Ishikawa (cell line): ENCODE data around the gene ESR2.

Source experiments
- CEBPB ChIP-seq: IDR thresholded peaks from 2 replicates; pipeline ENCODE4 v1.6.1; 2012
- CREB1 ChIP-seq: IDR thresholded peaks from 2 replicates; pipeline ENCODE4 v1.6.1; 2012; ENCODE audit warnings: low read depth
- EGR1 ChIP-seq: IDR thresholded peaks from 2 replicates; pipeline ENCODE4 v1.6.1; 2012
- EP300 ChIP-seq: IDR thresholded peaks from 2 replicates; pipeline ENCODE4 v1.6.1; 2012; ENCODE audit warnings: borderline replicate concordance
- FOXM1 ChIP-seq: IDR thresholded peaks from 2 replicates; pipeline ENCODE4 v1.6.1; 2012; ENCODE audit warnings: low read depth, borderline replicate concordance
- NFIC ChIP-seq: IDR thresholded peaks from 2 replicates; pipeline ENCODE4 v1.6.1; 2012
- RAD21 ChIP-seq: IDR thresholded peaks from 2 replicates; pipeline ENCODE4 v1.6.1; 2012; ENCODE audit warnings: low read depth
- TAF1 ChIP-seq: IDR thresholded peaks from 2 replicates; pipeline ENCODE4 v1.6.1; 2012; ENCODE audit warnings: low read depth, mild to moderate bottlenecking
- TCF12 ChIP-seq: IDR thresholded peaks from 2 replicates; pipeline ENCODE4 v1.6.1; 2012; ENCODE audit warnings: low read depth
- TEAD4 ChIP-seq: IDR thresholded peaks from 2 replicates; pipeline ENCODE4 v1.6.1; 2012
- YY1 ChIP-seq: IDR thresholded peaks from 2 replicates; pipeline ENCODE4 v1.6.1; 2012; ENCODE audit warnings: low read depth
- ZBTB7A ChIP-seq: IDR thresholded peaks from 2 replicates; pipeline ENCODE4 v1.6.1; 2012; ENCODE audit warnings: low read depth
- TF ChIP-seq, protein P1 (sequence below): IDR thresholded peaks from 2 replicates; pipeline ENCODE4 v1.6.1; 2012
- TF ChIP-seq, protein P2 (sequence below): IDR thresholded peaks from 2 replicates; pipeline ENCODE4 v1.6.1; 2012; ENCODE audit warnings: low read depth, mild to moderate bottlenecking
- TF ChIP-seq, protein P3 (sequence below): IDR thresholded peaks from 2 replicates; pipeline ENCODE4 v1.6.1; 2012

The ESR2 gene

DNA sequence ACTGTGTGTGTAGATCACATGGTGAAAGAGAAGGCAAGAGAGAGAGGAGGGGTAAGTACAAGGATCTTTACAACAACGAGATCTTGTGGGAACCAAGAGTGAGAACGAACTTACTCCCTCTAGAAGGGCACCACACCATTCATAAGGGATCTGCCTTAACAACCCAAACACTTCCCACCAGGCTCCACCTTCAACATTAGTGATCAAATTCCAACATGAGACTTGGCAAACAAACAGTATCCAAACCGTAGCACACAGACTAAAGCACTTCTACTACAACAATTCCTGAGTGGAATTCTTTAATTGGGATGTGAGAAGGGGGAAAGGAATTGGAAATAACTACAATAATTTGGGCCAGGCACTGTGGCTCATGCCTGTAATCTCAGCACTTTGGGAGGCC is 35.0 kb upstream of the ESR2 start:
- TF ChIP-seq, protein P1, sequence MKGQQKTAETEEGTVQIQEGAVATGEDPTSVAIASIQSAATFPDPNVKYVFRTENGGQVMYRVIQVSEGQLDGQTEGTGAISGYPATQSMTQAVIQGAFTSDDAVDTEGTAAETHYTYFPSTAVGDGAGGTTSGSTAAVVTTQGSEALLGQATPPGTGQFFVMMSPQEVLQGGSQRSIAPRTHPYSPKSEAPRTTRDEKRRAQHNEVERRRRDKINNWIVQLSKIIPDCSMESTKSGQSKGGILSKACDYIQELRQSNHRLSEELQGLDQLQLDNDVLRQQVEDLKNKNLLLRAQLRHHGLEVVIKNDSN: no peak
- TF ChIP-seq CEBPB: no peak
- TF ChIP-seq RAD21: no peak
- no peak for TF ChIP-seq EGR1
- no peak for TF ChIP-seq EP300
- TF ChIP-seq TCF12: no peak
- TF ChIP-seq, protein P2, sequence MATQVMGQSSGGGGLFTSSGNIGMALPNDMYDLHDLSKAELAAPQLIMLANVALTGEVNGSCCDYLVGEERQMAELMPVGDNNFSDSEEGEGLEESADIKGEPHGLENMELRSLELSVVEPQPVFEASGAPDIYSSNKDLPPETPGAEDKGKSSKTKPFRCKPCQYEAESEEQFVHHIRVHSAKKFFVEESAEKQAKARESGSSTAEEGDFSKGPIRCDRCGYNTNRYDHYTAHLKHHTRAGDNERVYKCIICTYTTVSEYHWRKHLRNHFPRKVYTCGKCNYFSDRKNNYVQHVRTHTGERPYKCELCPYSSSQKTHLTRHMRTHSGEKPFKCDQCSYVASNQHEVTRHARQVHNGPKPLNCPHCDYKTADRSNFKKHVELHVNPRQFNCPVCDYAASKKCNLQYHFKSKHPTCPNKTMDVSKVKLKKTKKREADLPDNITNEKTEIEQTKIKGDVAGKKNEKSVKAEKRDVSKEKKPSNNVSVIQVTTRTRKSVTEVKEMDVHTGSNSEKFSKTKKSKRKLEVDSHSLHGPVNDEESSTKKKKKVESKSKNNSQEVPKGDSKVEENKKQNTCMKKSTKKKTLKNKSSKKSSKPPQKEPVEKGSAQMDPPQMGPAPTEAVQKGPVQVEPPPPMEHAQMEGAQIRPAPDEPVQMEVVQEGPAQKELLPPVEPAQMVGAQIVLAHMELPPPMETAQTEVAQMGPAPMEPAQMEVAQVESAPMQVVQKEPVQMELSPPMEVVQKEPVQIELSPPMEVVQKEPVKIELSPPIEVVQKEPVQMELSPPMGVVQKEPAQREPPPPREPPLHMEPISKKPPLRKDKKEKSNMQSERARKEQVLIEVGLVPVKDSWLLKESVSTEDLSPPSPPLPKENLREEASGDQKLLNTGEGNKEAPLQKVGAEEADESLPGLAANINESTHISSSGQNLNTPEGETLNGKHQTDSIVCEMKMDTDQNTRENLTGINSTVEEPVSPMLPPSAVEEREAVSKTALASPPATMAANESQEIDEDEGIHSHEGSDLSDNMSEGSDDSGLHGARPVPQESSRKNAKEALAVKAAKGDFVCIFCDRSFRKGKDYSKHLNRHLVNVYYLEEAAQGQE: no peak
- no peak for TF ChIP-seq CREB1
- TF ChIP-seq TEAD4: no peak
- no peak for TF ChIP-seq FOXM1
- TF ChIP-seq TAF1: no peak
- no peak for TF ChIP-seq ZBTB7A
- TF ChIP-seq YY1: no peak
- TF ChIP-seq NFIC: no peak

DNA sequence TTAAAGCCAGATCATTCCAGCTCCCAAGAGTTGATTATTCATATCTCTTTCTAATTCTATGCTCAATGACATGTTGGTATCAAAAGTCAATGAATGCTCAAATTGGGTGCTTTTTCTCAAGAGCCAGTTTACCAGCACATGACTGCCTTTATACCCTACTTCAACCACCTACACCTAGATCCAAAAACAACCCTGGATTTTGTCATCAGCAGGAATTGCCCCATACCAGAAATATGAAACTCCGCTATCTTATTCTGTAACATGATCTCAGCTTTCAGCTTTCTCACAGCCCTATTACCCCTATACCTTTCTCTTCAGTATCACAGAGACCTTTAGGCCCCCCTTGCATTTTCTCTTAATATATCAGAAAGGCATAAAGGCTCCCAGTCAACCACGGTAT is 32.3 kb upstream of the ESR2 start:
- TF ChIP-seq TCF12: no peak

DNA sequence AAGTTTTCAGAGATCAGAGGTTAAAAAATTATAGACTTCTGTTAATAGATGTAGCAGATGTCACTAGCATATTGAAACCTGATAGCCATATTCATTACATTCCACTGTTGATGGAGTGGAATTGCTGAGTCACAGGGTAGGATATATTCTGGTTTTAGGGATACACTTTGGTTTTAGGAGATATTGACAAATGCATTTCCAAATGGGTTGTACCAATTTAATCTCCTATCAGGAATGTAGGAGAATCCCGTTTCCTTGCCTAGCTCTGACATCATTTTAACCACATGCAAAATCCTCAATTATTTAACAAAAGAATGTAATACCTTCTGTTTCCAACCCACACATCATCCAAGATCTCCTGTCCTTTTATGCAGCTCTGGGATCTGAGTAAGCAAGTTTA is 30.7 kb upstream of the ESR2 start:
- TF ChIP-seq TEAD4 (peak; percentile 56), CEBPB (no peak), EGR1 (no peak)

DNA sequence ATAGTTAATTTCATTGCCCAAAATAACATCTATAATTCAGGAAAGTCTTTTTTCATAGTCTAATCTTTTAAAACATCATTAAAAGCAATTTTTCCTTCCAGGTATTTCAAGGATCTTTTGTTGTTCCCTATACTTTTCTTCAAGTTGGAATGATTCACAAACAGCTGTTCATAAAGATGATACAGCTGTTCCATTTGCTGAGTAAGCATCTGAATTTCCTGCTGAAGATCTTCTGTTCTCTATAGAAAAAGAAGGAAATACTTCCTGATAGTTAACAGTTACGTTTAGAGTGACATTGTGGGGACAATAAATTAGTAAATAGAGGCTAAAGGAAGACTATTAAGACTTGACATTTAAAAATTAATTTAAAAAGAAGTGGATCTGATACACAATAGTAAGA is 30.3 kb upstream of the ESR2 start:
- TF ChIP-seq EP300 (no peak), CREB1 (no peak), RAD21 (no peak), NFIC (no peak), TEAD4 (no peak), CEBPB (no peak), FOXM1 (no peak), YY1 (no peak), TCF12 (no peak)
- TF ChIP-seq, protein P1: no peak
- TF ChIP-seq, protein P3, sequence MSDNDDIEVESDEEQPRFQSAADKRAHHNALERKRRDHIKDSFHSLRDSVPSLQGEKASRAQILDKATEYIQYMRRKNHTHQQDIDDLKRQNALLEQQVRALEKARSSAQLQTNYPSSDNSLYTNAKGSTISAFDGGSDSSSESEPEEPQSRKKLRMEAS: no peak

DNA sequence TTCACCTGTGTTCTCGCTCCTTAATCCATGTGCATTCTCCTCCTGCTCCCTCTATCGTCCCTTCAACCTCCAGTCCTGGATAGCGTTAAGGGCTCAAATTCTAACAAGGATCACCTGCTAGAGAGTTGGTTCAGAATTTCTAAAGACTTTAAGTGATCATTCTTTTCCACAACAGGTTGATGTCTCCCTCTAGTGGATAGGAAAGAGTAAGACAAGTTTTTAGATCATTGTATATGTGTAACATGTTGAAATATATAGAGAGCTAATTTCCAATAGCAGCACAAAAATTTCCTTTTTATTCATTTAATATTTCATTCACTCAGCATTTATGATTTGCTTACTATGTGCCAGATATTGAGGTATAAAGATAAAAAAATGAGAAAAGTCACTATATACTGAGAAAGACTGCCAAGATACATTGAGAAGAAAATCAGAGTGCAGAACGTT is 9.3 kb upstream of the ESR2 start:
- peak; percentile 87 for TF ChIP-seq RAD21
- TF ChIP-seq, protein P3: no peak

DNA sequence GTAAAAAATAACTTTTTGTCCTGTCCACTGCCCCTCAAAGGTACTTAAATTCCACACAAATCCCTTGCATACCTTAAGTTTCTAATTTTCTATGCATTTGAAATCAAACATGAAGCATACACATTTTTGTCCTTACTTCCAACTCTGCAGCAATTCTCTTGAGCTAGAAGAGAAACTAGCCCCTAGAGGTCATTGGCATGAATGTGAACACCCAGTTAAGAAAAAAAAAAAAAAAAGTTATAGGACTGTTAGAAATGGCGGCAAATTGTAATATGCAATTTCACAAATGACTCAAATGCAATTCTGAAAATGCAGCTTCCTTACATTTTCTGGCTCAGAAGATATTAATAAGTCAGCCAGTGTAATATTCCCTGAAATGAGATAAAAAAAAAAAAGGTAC is 4.6 kb upstream of the ESR2 start:
- no peak for TF ChIP-seq EGR1

DNA sequence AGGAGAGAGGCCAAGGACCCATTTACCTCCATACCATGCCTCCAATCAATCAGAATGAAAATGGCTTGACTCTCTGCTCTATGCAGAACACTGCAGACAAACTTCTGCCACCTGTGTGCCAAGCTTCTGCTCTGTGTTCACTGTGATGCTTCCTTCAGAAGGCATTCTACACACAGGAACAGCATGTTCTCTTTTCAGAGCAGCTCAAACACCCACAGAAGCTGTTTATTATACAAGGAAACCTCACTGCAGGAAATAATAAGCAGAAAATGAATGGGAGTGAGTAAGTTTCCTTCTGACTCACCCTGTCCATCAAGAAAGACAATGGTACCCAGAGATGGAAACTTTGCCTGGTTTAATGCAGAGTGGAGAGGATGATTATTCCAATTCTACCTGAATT is 2.4 kb upstream of the ESR2 start:
- no peak for TF ChIP-seq NFIC
- TF ChIP-seq TAF1: no peak
- no peak for TF ChIP-seq CEBPB
- TF ChIP-seq CREB1: no peak
- TF ChIP-seq, protein P1: no peak
- TF ChIP-seq RAD21: no peak
- no peak for TF ChIP-seq TCF12
- no peak for TF ChIP-seq EP300
- no peak for TF ChIP-seq TEAD4
- no peak for TF ChIP-seq ZBTB7A
- TF ChIP-seq, protein P2: no peak
- TF ChIP-seq FOXM1: no peak
- no peak for TF ChIP-seq YY1
- TF ChIP-seq, protein P3: no peak
- TF ChIP-seq EGR1: no peak
